Fibroblast of upper back skin (primary cell): ENCODE results near the gene ENKUR.

ENCODE experiments used
- DNase-seq: peaks from one replicate; pipeline ENCODE4 v3.0.0-alpha.2; 2013

The ENKUR gene

GRCh38 chr10:24938525-24938924 lies 77.4 kb downstream of the ENKUR start:
- no peak for DNase-seq

GRCh38 chr10:24938076-24938475 lies 77.9 kb downstream of the ENKUR start:
- no peak for DNase-seq

GRCh38 chr10:24935504-24936292 lies 80.3 kb downstream of the ENKUR start:
- DNase-seq, result no peak
